22Rv1 (cell line): ENCODE data around the gene CLMN.

Experiments
- H3K27ac ChIP-seq: fragments of 450-650 bp; 2 replicates; pipeline ENCODE4 v1.5.1; 2017
- ZFX ChIP-seq: fragments of 450-650 bp; IDR thresholded peaks from 2 replicates; pipeline ENCODE4 v1.6.1; 2017; ENCODE audit warnings: antibody characterized with exemption, borderline replicate concordance
- TF ChIP-seq, protein P1 (sequence below): fragments of 450-650 bp; IDR thresholded peaks from 2 replicates; pipeline ENCODE4 v1.5.1; 2017; ENCODE audit warnings: mild to moderate bottlenecking

The CLMN gene

DNA sequence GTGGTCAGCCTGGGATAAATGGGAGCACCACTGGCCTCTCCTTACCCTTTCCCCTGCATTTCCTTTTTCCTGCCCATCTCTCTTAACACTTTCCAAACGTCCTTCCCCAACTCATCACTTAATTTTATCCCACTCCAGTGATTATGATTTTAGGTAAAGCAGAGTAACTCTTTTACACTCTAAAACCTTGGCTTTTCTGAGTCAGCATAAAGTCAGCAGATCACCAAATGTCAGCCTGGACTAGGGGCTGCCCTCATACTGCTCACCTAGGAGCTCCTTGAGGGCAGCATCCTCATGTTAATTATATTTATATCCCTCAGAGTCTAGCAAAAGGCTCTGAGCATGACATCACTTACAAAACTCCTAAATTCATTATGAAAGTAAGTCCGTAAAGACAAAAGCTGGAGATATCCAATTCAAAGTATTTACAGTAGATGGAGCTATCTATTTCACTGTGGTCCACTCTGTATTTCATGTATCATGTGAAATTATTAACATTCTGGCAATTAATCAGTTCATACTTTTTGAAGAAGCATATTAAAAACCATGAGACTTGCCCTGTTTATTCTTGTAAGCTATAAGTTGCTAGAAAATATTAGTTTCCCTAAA, 145.4 kb downstream of the CLMN start:
- no peak overlapping the region for H3K27ac ChIP-seq
- TF ChIP-seq ZFX = no peak
- TF ChIP-seq, protein P1, sequence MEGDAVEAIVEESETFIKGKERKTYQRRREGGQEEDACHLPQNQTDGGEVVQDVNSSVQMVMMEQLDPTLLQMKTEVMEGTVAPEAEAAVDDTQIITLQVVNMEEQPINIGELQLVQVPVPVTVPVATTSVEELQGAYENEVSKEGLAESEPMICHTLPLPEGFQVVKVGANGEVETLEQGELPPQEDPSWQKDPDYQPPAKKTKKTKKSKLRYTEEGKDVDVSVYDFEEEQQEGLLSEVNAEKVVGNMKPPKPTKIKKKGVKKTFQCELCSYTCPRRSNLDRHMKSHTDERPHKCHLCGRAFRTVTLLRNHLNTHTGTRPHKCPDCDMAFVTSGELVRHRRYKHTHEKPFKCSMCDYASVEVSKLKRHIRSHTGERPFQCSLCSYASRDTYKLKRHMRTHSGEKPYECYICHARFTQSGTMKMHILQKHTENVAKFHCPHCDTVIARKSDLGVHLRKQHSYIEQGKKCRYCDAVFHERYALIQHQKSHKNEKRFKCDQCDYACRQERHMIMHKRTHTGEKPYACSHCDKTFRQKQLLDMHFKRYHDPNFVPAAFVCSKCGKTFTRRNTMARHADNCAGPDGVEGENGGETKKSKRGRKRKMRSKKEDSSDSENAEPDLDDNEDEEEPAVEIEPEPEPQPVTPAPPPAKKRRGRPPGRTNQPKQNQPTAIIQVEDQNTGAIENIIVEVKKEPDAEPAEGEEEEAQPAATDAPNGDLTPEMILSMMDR = no peak

DNA sequence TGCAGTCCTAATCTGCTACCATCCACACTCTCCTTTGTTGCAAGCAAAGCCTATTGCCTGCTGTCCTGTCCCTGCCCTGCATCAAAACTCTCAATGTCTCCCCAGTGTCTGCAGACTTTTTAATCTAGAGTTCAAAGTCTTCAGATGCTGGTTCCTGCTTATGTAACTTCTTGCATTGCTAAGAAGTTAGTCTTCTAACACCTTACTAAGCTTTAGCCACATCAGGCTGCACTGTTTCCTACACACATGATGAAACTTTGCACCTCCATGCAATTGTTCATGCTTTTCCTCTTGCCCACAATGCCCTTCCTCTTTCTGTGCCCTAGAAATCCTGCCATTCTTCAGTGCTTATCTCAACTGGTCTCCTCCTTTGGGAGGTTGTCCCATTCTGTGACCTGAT, 146.2 kb downstream of the CLMN start:
- no peak overlapping the region for H3K27ac ChIP-seq
- TF ChIP-seq, protein P1 = no peak
- TF ChIP-seq ZFX = no peak

GRCh38 chr14:95167177-95167576, 152.5 kb downstream of the CLMN start:
- no peak overlapping the region for H3K27ac ChIP-seq
- no peak for TF ChIP-seq ZFX
- TF ChIP-seq, protein P1 = no peak

DNA sequence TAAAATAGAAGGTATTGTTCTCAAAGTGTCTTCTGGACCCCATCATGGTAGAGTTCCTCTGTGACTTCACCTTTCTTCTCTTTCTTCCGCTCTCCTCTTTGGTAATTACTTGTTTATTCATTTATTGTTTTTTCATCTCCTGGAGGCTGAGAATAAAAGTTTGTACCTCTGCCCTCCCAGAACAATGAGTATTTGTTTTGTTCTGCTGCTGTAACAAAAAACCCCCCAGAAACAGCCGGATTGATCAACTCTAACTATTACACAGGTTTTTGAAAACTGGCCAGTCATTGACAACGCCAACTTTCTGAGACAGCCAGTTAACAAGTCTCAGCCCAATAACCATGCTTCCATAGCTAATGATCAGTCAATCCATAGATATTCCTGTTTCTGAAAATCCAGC, 154.2 kb downstream of the CLMN start:
- no peak for TF ChIP-seq ZFX
- TF ChIP-seq, protein P1 = no peak
- H3K27ac ChIP-seq = no peak overlapping the region

- TF ChIP-seq, protein P1 = no peak
- TF ChIP-seq ZFX = no peak
- no peak overlapping the region for H3K27ac ChIP-seq
Observed at GRCh38 chr14:95164506-95164905, 155.2 kb downstream of the CLMN start.

DNA sequence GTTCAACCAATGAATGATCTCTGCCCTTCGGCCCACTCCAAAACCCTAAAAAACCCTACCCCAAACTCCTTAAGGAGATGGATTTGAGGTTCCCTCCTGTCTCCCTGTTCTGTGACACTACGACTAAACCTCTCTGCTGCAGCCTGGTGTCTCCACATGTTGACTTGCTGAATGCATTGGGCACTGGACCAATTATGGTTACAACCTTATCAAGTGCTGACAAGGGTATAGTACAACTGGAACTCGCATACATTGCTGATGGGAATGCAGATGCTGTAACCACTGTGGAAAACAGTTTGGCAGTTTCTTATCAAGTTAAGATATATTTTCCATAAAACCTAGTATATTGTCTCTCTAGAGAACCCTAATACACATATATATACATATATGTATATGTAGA, 156.0 kb downstream of the CLMN start:
- TF ChIP-seq ZFX = no peak
- TF ChIP-seq, protein P1 = no peak
- no peak overlapping the region for H3K27ac ChIP-seq

DNA sequence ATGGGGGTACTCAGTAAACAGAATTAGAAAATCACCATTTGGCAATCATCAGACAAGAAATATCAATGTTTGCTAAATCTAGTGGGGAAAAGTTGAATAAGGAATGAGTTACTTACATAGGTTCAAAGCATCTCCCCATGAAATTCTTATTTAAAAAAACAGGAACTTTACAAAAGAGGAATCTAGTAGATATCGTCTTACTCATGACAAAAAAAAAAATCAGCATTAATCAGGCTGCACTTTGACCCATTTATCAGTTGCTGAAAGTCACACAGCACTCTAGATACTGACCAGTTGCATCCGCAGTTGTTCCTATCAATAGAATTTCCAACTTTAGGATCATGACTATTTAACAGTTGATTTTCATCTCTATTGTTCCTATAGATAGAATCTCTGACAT, 156.6 kb downstream of the CLMN start:
- H3K27ac ChIP-seq = no peak overlapping the region
- no peak for TF ChIP-seq ZFX
- TF ChIP-seq, protein P1 = no peak
